HG03097 (cell line): Measurements from ENCODE around the gene ERGIC2.
"Not testable (repeated sequence)": the region's sequence is repeated elsewhere in the genome, so short reads cannot be mapped to it uniquely, and the experiment has no call there.

ENCODE experiments used
- ATAC-seq: cut with Tn5 transposase; IDR thresholded peaks from one replicate; pipeline ENCODE4 v1.9.1; 2021; ENCODE audit not compliant: unreplicated experiment, low FRiP score

Gene ERGIC2

GRCh38 chr12:29306266-29306665, 74.7 kb downstream of the ERGIC2 start:
- no peak for ATAC-seq

GRCh38 chr12:29304388-29304787, 76.6 kb downstream of the ERGIC2 start:
- no peak for ATAC-seq

- no peak for ATAC-seq
Measured at GRCh38 chr12:29301114-29301513, 79.9 kb downstream of the ERGIC2 start.

GRCh38 chr12:29299633-29300032, 81.3 kb downstream of the ERGIC2 start:
- no peak for ATAC-seq

- no peak for ATAC-seq
Measured at GRCh38 chr12:29291226-29291625, 89.7 kb downstream of the ERGIC2 start.

- ATAC-seq, result not testable (repeated sequence)
Measured at GRCh38 chr12:29290475-29290874, 90.5 kb downstream of the ERGIC2 start.

- no peak for ATAC-seq
Measured at GRCh38 chr12:29288031-29288430, 92.9 kb downstream of the ERGIC2 start.

GRCh38 chr12:29287622-29288021, 93.3 kb downstream of the ERGIC2 start:
- no peak for ATAC-seq
